IMR-90 (cell line): ENCODE measurements around the gene CFP. TPM values are rescaled to one million over a fixed set of nuclear protein-coding genes. Genes with fewer than 3 reads are reported as not detected.
A peak's percentile ranks its signal among the peaks of the same experiment; 100 is the strongest.

ENCODE experiments used
- ATAC-seq: fragments of 200-7000 bp; cut with Tn5 transposase; 2 replicates; pipeline ENCODE4 v1.9.1; 2020; ENCODE audit warnings: low read depth, mild to moderate bottlenecking, moderate library complexity
- BruUV-seq: library from RNA; stranded (reverse); fragments of 400-500 nt; replicated peaks from 2 replicates; lab custom pipeline; 2021; lab: Mats Ljungman, UMichigan
- CTCF ChIA-PET: fragments of 300-600 bp; formaldehyde crosslinking; extraction: SDS; loops from one replicate; lab custom pipeline; 2021; ENCODE audit warnings: antibody characterized with exemption; lab: Yijun Ruan, JAX
- POLR2A ChIA-PET: fragments of 300-600 bp; sonication (Branson Sonifier 250); formaldehyde crosslinking; loops from one replicate; lab custom pipeline; 2022; ENCODE audit warnings: antibody characterized with exemption; ENCODE audit not compliant: unreplicated experiment; lab: Charles Lee
- DNase-seq: peaks from one replicate; pipeline ENCODE4 v3.0.0; 2013
- H2AFZ ChIP-seq: replicated peaks from 2 replicates; pipeline ENCODE3; 2013; ENCODE audit warnings: low read length, mild to moderate bottlenecking; ENCODE audit not compliant: poor library complexity
- H2AK5ac ChIP-seq: 2 replicates; pipeline ENCODE4 v1.6.1; 2013; ENCODE audit warnings: low read depth, low read length, inconsistent platforms
- H2AK9ac ChIP-seq: replicated peaks from 2 replicates; pipeline ENCODE3; 2013; ENCODE audit warnings: mild to moderate bottlenecking, low read depth, low read length, moderate library complexity; ENCODE audit not compliant: poor library complexity
- H2BK120ac ChIP-seq: 2 replicates; pipeline ENCODE4 v1.6.1; 2013; ENCODE audit warnings: low read depth, low read length, inconsistent platforms
- H2BK15ac ChIP-seq: 3 replicates; pipeline ENCODE4 v1.6.1; 2013; ENCODE audit warnings: low read depth, low read length, inconsistent platforms
- H2BK20ac ChIP-seq: 2 replicates; pipeline ENCODE4 v1.6.1; 2013; ENCODE audit warnings: low read depth, mild to moderate bottlenecking, inconsistent platforms, low read length, moderate library complexity
- H2BK5ac ChIP-seq: 2 replicates; pipeline ENCODE4 v1.6.1; 2013; ENCODE audit warnings: mild to moderate bottlenecking, low read depth, low read length, inconsistent platforms; ENCODE audit not compliant: poor library complexity, severe bottlenecking
- H3K14ac ChIP-seq: replicated peaks from 2 replicates; pipeline ENCODE4 v1.6.1; 2013; ENCODE audit warnings: low read depth, low read length, inconsistent platforms
- H3K18ac ChIP-seq: 2 replicates; pipeline ENCODE4 v1.6.1; 2013; ENCODE audit warnings: low read depth, low read length, control low read depth
- H3K23ac ChIP-seq: 2 replicates; pipeline ENCODE4 v1.6.1; 2013; ENCODE audit warnings: low read depth, low read length, inconsistent platforms
- H3K27ac ChIP-seq: 2 replicates; pipeline ENCODE4 v1.5.1; 2013; ENCODE audit warnings: mild to moderate bottlenecking, control low read depth, low read length; ENCODE audit not compliant: insufficient read depth
- H3K27me3 ChIP-seq: 2 replicates; pipeline ENCODE4 v1.6.1; 2013; ENCODE audit warnings: low read length; ENCODE audit not compliant: control insufficient read depth, insufficient read depth
- H3K36me3 ChIP-seq: 2 replicates; pipeline ENCODE4 v1.6.1; 2013; ENCODE audit warnings: low read length, mixed read lengths; ENCODE audit not compliant: control insufficient read depth, insufficient read depth
- H3K4ac ChIP-seq: 2 replicates; pipeline ENCODE4 v1.6.1; 2013; ENCODE audit warnings: low read depth, low read length, inconsistent platforms
- H3K4me1 ChIP-seq: 2 replicates; pipeline ENCODE4 v1.6.1; 2013; ENCODE audit warnings: low read length, mixed read lengths; ENCODE audit not compliant: control insufficient read depth, insufficient read depth
- H3K4me2 ChIP-seq: 2 replicates; pipeline ENCODE4 v1.6.1; 2013; ENCODE audit warnings: low read depth, mild to moderate bottlenecking, control low read depth, low read length, moderate library complexity
- H3K4me3 ChIP-seq: 2 replicates; pipeline ENCODE4 v1.5.1; 2013; ENCODE audit warnings: low read depth, mild to moderate bottlenecking, control low read depth, low read length, moderate library complexity; ENCODE audit not compliant: insufficient read depth
- H3K56ac ChIP-seq: 2 replicates; pipeline ENCODE4 v1.6.1; 2013; ENCODE audit warnings: low read length, inconsistent platforms; ENCODE audit not compliant: insufficient read depth; ENCODE audit errors: extremely low read depth
- H3K79me1 ChIP-seq, 2 experiments: 2 replicates each; pipeline ENCODE4 v1.6.1; 2013; ENCODE audit warnings: low read length in 2 of 2, inconsistent platforms in 1 of 2, low read depth in 1 of 2
- H3K9ac ChIP-seq: 2 replicates; pipeline ENCODE4 v1.6.1; 2013; ENCODE audit warnings: low read depth, low read length, control low read depth
- H3K9me1 ChIP-seq: 2 replicates; pipeline ENCODE4 v1.6.1; 2013; ENCODE audit warnings: low read length, inconsistent platforms; ENCODE audit not compliant: insufficient read depth
- H3K9me3 ChIP-seq: 2 replicates; pipeline ENCODE4 v1.6.1; 2013; ENCODE audit warnings: low read length; ENCODE audit not compliant: control insufficient read depth, insufficient read depth
- H4K20me1 ChIP-seq: 2 replicates; pipeline ENCODE4 v1.6.1; 2013; ENCODE audit warnings: low read length, inconsistent platforms; ENCODE audit not compliant: insufficient read depth
- H4K5ac ChIP-seq: 2 replicates; pipeline ENCODE4 v1.6.1; 2013; ENCODE audit warnings: mild to moderate bottlenecking, low read depth, low read length, control low read depth
- H4K8ac ChIP-seq, 2 experiments: 2 replicates each; pipeline ENCODE4 v1.6.1; 2013; ENCODE audit warnings: low read depth in 2 of 2, low read length in 2 of 2, control low read depth in 1 of 2, inconsistent platforms in 1 of 2
- H4K91ac ChIP-seq: 2 replicates; pipeline ENCODE4 v1.6.1; 2013; ENCODE audit warnings: low read depth, low read length, inconsistent platforms; ENCODE audit not compliant: insufficient read depth
- BHLHE40 ChIP-seq: fragments of 150-350 bp; IDR thresholded peaks from 2 replicates; pipeline ENCODE4 v1.6.1; 2016; ENCODE audit warnings: mild to moderate bottlenecking, low read depth, low read length
- CEBPB ChIP-seq: IDR thresholded peaks from 2 replicates; pipeline ENCODE4 v1.6.1; 2012; ENCODE audit warnings: low read depth, low read length, improper control_type of control experiment
- ELK1 ChIP-seq: fragments of 150-350 bp; IDR thresholded peaks from 2 replicates; pipeline ENCODE4 v1.6.1; 2016; ENCODE audit warnings: low read depth, mild to moderate bottlenecking, low read length, moderate library complexity, borderline replicate concordance
- MXI1 ChIP-seq: IDR thresholded peaks from 2 replicates; pipeline ENCODE4 v1.6.1; 2012; ENCODE audit warnings: low read depth, mild to moderate bottlenecking, low read length, moderate library complexity, borderline replicate concordance
- NFE2L2 ChIP-seq: fragments of 150-350 bp; IDR thresholded peaks from 2 replicates; pipeline ENCODE4 v1.6.1; 2016; ENCODE audit warnings: low read depth, mild to moderate bottlenecking, low read length
- USF2 ChIP-seq: fragments of 150-350 bp; IDR thresholded peaks from 2 replicates; pipeline ENCODE4 v1.6.1; 2017; ENCODE audit warnings: mild to moderate bottlenecking, antibody characterized with exemption, low read length, low read depth
- WGBS, 2 experiments: methylation state at CpG; one replicate each; pipeline versions ENCODE4 v1.1.5 to v1.1.7; 2013; ENCODE audit warnings: missing lambda C conversion rate in 2 of 2; ENCODE audit not compliant: insufficient read length in 1 of 2; ENCODE audit errors: extremely low coverage in 2 of 2; 5-methylcytosine and 5-hydroxymethylcytosine counted together
- dilution Hi-C: fragments of 300-500 bp; cut with HindIII; formaldehyde crosslinking; loops from one replicate; pipeline ENCODE4 v1.14.3; 2018; ENCODE audit warnings: low sequenced_read_pairs; ENCODE audit not compliant: unreplicated experiment
- in situ Hi-C: fragments of 300-500 bp; cut with MboI; formaldehyde crosslinking; loops from 3 replicates; pipeline ENCODE4 v1.14.3; 2019; ENCODE audit warnings: low sequenced_read_pairs, inconsistent platforms, mixed read lengths
- intact Hi-C: fragments of 100-400 bp; cut with micrococcal nuclease; formaldehyde crosslinking; loops from 2 replicates; pipeline ENCODE4 v1.10.0; 2022
- polyA plus RNA-seq, 3 experiments: library from polyadenylated mRNA; depleted of rRNA; stranded (reverse); fragments of >200 nt; gene quantifications; 2 replicates each; pipeline ENCODE4 v1.2.3, GENCODE V29; 2012; ENCODE audit warnings: low replicate concordance in 1 of 3
- total RNA-seq: library from RNA; depleted of rRNA; stranded (reverse); fragments of >200 nt; gene quantifications from 2 replicates; pipeline ENCODE4 v1.2.3, GENCODE V29; 2012

The CFP gene
- total and polyA plus RNA-seq, 2 of the 4 experiments (the other 2 are of a cell fraction), result under 0.01 to 0.14 TPM

- no peak for ATAC-seq
- Histone ChIP-seq H4K5ac (no peak overlapping the region), H2AFZ (no peak overlapping the region), H3K36me3 (peaks cover 29% of the 10 kb centered on the region), H3K9me3 (peaks cover 2% of the 10 kb centered on the region; the same call in 1 of the 2 replicates), H3K23ac (no peak overlapping the region), H2BK15ac (no peak overlapping the region), H3K4ac (no peak overlapping the region), H4K20me1 (no peaks in the 10 kb centered on the region), H3K9me1 (no peaks in the 10 kb centered on the region), H2BK5ac (no peak overlapping the region), H3K79me1 (no peaks in the 10 kb centered on the region), H3K56ac (no peak overlapping the region), H3K14ac (no peak overlapping the region), H3K27me3 (no peaks in the 10 kb centered on the region), H4K8ac (no peak overlapping the region), H4K91ac (no peak overlapping the region), H2AK5ac (no peak overlapping the region), H2BK20ac (no peak overlapping the region), H3K27ac (no peak overlapping the region), H3K18ac (no peak overlapping the region), H3K4me1 (no peaks in the 10 kb centered on the region), H2BK120ac (no peak overlapping the region), H2AK9ac (no peak overlapping the region), H3K9ac (no peak overlapping the region), H3K4me2 (no peak overlapping the region), H3K4me3 (no peak overlapping the region)
- no TSS peak for BruUV-seq
- CTCF ChIA-PET, result no interaction called here
- POLR2A ChIA-PET, result no interaction called here
- intact Hi-C loops (no loop called here), dilution Hi-C loops (no loop called here), in situ Hi-C loops (loop anchor here (25.0 kb wide), 1 partner anchor 422 kb away; the partner anchor contains the start of gene CDK16)
- TF ChIP-seq MXI1, result no peak
- TF ChIP-seq USF2, result peak; percentile 43; the same call in 1 of the 2 replicates
- peak; percentile 19; the same call in 1 of the 2 replicates for TF ChIP-seq BHLHE40
- TF ChIP-seq CEBPB, result peak; percentile 83
- TF ChIP-seq NFE2L2, result no peak
- no peak for TF ChIP-seq ELK1
- WGBS, 2 experiments, result 56% methylated on average over 14 of the region's 14 CpGs; no CpG with 5 or more reads in 1 of the 2 experiments
- peak; percentile 24 for DNase-seq
These were observed 4.2 kb upstream of the CFP start for GRCh38 chrX:47633689-47634590.
